NB4 (cell line): Measurements from ENCODE around the gene CCNY.

Experiments used
- CTCF ChIP-seq: IDR thresholded peaks from one replicate; pipeline ENCODE4 v1.5.1; 2012; ENCODE audit warnings: low read depth, low read length
- MAX ChIP-seq: IDR thresholded peaks from 2 replicates; pipeline ENCODE4 v1.6.1; 2011; ENCODE audit warnings: low read depth, low read length

- TF ChIP-seq MAX (no peak), CTCF (no peak)
These were observed 244.1 kb downstream of the CCNY start for GRCh38 chr10:35580423-35580770.
